ENCODE data around the gene MTCP1. TPM values are rescaled to one million over a fixed set of nuclear protein-coding genes. Genes with fewer than 3 reads are reported as not detected.

MTCP1 gene, protein sequence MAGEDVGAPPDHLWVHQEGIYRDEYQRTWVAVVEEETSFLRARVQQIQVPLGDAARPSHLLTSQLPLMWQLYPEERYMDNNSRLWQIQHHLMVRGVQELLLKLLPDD
- polyA plus RNA-seq (2013, experiment 1 of 2; ENCODE audit: insufficient read length), result 12.7 TPM
- 12.7 TPM for polyA plus RNA-seq (2013, experiment 2 of 2; ENCODE audit: insufficient read length)

DNA sequence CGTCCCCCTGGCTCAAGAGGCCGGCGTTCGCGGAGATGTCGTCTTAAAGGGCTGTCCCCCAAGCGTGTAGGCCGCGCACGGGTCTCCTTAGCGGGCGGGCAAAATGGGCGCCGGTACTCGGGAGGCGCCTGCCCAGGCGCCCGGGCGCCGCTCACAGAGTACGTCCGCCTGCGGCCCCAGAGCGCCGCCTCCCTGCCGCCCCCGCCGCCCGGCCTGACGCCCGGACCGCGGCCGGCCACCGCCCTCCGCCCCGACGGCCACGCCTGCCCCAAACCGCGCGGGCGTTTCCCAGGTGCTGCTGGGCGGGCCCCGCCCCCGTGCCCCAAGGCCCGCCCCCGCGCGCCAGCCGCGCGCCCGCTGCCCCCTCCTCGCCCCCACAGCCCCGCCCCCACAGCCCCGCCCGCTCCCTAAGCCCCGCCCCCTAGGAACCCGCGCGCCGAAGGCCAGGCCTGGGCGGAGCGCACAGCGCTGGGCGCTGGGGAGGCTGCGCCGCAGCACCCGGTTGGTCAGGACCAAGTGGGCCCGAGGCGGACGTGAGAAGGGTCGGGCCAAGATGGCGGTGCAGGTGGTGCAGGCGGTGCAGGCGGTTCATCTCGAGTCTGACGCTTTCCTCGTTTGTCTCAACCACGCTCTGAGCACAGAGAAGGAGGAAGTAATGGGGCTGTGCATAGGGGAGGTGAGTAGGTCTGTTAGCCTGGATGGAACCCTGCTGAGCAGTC lies at the start of gene MTCP1, which contains the start of the genes BRCC3 and CMC4:
TSS of gene MTCP1 (minus strand) at position 162 of the 719 bp plus-strand sequence. CDS start 5,126 bp downstream, outside the sequence.
TSS of gene BRCC3 (plus strand) at position 534 of the 719 bp plus-strand sequence. CDS start at position 554, 20 bp downstream.
TSS of gene CMC4 (minus strand) at position 162 of the 719 bp plus-strand sequence. CDS start 7,113 bp downstream, outside the sequence.
- DNase-seq, result peak; percentile 81

DNA sequence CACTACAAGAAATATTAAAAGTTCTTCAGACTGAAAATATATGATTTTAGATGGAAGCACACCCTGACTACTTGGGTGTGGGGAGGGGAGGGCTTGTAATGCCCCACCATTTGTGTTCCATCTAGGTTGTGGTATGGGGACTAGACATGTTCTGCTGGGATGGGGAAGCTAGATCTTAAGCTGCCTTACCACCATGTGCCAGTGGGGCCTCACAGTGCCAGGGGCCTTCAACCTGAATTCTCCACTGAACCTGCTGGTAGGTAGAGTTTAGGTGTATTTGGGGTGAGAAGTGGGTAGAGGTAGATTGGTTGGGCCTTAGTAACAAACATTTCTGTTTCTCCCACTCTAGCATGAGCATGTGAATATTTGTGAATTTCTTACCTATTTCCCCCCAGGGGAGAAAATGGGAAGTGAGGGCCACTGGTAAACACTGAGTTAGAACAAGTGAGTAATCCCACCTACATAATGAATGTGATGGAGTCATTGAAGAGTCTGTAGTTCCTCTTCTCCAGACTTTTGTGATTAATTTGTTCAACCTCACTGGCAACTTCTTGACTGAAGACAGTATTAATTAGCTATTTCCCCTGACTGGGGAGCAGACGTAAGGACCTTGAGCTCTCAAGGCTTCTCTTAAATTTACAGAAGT lies 44.4 kb upstream of the MTCP1 start:
- no peak for DNase-seq

DNA sequence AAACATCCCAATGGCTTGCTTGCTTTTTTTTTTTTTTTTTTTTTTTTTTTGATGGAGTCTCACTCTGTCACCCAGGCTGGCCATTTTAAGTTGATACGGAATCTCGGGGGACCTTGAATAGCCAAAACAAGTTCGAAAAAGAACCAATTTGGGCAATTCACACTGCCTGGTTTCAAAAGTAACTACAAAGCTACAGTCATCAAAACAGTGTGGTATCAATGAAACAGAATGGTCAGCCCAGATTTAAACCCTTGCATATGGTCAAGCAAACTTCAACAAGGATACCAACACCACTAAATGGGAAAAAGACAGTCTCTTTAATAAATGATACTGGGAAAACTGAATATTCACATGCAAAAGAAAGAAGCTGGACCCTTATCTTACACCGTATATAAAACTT lies 42.2 kb upstream of the MTCP1 start:
- no peak for DNase-seq

DNA sequence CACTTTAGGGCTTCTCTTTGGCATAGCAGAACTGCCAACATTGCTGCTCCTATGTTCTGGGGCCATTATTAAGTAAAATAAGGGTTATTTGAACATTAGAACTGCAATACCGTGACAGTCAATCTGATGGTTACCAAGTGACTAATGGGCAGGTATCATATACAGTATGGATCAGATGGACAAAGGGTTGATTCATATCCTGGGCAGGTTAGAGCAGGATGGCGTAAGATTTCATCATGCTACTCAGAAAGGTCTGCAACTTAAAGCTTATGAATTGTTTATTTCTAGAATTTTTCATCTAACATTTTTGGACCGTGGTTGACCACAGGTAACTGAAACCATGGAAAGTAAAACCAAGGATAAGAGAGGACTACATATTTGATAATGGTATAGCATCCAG lies 41.2 kb upstream of the MTCP1 start:
- DNase-seq, result no peak

DNA sequence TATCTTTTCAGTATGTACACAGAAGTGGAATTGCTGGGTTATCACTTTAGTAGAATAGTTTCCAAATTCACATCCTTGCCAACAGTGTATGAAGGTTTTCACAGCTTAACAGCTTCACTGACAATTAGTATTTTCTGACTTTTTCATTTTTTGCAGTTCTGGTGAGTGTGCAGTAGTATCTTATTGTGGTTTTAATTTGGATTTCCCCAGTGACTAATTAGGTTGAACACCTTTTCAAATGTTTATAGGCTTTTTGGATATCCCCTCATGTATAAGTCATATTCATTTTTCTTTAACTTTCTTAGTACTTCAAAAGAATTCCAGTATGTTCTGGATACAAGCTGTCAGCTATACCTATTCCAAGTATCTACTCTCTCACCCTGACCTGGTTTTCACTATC lies 37.5 kb upstream of the MTCP1 start:
- no peak for DNase-seq

DNA sequence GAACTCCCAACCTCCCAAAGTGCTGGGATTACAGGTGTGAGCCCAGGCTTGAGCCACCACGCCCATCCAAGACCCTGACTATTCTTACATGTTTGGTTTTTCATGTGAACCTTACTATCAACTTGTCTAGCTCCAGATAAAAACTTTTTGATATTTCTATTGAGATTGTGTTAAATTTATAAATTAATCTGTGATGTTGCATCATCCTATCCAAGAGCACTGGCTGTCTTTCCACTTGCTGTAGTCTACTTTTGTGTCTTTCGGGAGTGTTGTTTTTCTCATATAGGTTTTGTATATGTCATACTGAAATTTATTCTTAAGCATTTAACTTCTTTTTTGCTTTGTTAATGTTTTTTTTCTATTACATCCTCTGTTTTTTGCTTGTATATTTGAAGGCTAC lies 35.0 kb upstream of the MTCP1 start:
- DNase-seq, result no peak

DNA sequence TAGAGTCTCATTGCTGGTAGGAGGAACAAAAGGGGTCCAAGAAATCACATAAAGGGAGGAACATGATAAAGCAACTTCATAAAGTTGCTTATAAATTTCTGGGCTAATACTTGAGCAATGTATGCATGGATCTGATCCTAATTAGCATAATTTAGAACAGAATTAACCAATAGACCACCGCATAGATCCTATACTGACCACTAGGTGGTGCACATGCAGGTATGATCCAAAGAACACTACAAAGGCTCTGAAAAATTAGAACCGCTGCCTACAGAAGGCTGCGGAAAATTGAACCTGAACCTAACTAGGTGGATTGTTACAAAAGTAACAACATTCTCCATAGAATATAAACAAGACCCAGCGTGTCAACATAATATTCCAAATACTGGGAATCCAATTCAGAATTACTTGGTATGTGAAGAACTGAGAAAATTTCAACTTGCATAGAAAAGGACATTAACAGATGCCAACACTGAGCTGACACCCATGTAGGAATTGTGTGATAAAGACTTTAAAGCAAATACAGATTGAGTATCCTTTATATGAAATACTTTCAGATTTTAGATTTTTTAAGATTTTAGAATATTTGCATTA lies 23.6 kb upstream of the MTCP1 start:
- peak; percentile 12 for DNase-seq

DNA sequence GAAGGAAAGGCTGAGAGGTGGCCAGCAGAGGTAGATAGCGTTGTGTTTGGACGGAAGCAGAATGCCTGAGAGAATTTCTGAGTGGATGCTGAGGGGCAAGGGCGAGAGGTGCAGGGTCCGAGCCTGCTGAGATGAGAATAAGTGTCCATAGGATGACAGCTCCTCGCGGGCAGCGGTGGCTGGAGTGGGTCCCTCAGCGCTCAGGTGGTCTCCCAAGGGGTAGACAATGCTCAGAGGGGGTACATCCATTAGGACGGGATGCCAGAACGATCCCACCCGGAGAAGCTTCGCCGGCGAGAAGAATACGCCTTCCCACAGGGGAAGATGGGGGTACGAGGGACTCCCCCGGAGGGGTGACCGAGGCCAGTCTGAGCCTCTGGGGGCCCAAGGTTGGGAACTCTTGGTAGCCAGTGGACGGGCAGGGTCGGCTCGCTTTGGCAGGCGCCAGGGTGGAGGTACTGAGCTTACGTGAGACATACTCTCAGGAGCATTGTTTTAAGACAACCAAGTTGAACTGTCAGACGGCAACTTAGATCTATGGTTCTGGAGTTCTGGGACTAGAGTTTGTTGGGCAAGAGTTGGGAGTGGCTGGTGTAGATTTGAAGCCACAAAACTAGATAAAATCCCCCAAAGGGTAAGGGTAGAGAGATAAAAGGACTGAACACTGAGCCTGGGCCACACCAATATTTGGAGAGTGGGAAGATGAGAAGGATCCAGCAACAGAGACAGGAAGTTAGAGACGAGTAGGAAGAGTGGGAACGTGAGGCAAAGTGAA lies 16.2 kb upstream of the MTCP1 start:
- DNase-seq, result no peak

DNA sequence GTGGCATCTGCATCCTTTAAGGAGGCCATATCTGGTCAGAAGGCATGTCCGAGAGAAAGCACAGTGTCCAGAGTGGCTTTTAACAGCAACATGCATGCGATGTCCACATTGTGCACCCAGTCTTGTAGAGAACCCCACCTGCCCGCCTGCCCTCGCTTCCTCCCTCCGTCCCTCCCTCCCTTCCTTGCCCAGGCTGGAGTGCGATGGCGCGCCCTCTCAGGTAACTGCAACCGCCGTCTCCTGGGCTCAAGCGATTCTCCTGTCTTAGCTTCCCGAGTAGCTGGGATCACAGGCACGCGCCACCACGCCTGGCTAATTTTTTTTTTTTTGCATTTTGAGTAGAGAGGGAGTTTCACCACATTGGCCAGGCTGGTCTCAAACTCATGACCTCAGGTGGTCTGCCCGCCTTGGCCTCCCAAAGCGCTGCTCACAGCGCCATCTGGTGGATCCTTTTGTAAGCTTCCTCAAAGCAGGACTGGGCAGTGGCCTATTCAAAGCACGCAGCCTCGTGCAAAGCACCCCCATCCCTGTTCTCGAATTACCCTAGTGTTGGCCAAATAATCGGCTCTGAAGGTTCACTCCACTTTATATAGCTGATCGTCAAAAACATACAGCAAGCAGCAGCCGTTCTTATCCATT lies 15.4 kb upstream of the MTCP1 start:
- peak; percentile 35 for DNase-seq

DNA sequence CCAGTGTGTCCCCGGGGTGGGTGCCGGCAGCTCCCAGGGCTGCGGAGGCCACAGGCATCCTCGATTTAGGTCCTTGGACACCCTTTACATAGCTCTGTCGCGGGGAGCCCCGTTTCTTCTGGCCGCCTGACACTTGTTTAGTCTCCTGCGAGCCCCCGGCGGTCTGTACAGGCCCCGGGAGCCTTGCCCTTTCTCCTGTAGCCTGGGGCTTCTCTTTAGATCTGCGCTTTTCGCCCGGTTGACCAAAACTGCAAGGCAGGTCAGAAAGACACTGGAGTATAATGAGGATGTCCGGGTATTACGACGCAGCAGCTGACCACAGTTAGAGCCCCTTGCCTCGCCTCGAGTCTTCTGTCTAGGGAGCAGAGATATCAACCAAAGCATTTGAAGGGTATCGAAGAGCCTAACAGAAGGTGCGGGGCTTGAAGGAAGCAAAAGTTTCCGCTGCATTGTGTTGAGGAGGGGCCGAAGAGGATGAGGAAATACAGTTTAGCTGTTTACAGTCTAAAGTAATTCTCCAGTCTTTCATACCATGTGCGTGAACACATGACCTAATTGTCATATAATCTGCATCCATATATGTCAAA lies 851 bp upstream of the MTCP1 start:
- no peak for DNase-seq

DNA sequence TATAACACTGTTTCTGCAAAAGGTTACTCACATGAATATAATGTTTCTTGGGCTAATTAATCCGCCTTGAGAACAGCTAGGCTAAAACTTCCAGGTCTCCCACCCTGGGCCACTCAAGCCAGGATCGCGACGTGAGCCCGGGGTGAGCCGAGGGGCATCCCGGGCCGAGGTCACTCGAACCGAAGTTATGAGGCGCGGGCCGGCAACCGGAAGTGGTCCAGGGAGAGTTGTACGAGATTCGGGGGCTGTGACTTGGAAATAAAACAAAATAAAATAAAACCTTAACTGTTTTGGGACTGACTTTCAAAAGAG lies 317 bp downstream of the MTCP1 start:
- no peak for DNase-seq

DNA sequence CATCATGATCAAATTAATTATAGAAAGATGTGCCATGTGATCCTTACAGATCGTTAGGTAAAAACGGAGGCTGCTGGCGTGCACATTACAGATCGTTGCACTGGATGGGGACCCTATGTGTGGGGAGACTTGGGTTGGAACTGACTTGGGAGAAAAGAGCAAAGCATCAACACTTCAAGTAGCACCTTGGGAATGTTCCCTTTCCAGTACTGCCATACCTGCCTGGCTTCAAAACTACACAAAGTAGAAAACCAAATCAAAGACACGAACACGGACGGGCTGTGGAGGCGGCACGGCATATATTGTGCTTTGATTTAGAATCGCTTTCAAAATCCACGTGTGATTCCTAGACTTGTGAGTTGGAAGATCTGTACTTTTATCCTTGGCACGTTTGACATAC lies 898 bp downstream of the MTCP1 start:
- no peak for DNase-seq

DNA sequence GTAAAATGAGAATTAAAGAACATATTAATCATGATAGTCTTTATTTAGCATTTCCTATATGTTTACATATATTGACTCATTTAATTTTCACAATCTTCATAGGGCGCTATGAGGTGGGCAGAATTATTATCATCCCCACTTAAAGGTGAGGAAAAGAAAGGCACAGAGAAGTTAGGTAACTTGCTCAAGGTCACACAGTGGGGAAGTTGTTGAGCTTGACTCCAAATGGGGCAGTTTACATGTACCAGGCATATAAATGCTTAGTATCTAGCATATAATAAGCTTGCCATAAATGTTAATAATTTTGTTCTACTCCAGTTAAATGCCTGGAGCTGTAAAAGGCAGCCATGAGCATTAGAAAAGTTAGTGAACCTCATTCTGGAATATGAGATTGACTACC lies 1.5 kb downstream of the MTCP1 start:
- DNase-seq, result no peak

DNA sequence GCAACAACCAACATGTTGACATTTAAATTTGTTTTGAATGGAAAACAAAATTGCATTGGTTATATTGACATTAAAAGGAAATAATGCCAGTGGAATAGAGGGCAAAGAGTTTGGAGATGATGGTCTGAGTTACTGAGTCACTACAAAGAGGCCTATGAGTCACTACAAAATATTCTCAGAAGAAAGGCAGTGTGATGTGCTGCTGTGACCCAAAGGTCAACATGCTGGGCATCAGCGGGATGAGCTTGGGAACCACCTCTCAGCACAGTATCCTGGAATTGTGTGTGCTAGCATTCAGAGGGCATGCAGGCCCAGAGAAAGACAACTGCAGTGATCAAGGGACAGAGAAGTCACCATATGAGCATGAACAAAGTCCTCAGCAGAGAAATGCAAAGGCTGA lies 2.8 kb downstream of the MTCP1 start:
- peak; percentile 20 for DNase-seq

DNA sequence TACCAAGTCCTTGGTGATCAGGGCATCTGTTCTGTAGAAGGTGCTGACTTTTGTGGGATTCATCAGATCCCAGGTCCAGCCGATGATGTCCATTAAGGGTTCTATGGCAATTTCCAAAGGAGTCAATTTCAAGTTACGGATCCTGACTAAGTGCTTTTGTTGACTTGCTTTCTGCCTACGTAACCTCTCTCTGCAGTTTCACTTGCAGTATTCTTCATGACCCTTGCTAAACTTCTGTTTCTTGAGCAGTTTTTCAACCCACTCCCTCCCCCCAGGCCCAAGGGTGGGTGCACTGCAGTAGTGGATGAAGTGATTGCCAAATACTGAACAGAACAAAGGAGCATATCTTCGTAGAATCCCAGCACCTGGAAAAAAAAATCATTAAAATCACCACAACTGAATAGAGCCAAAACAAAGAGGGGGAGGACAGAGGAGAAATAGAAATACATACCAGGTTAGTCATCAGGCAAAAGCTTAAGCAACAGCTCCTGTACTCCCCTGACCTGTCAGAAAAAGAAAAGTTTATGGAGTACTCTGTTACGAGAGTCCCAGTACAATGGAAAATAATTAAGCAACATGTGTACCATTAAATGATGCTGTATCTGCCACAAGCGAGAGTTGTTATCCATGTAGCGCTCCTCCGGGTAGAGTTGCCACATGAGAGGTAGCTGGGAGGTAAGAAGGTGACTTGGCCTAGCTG lies 5.8 kb downstream of the MTCP1 start:
- no peak for DNase-seq

DNA sequence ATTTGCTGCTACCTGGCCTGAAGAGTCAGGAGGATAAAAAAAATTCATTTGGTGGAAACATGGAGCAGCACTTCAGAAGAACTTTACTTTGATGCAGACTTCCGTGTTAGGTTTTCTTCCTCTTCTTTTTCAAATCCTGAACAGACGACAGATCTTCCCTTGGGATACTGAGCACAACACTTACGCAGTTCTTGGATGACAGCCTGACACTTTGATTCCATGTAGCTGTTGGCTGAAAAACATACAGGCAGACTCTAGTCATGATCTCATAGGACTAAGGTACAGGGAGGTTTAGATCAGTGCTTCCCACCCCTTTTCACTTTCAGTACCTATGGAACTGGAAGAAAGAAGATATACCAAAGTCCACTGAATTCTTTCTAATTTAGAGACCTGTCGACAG lies 9.2 kb downstream of the MTCP1 start:
- no peak for DNase-seq

DNA sequence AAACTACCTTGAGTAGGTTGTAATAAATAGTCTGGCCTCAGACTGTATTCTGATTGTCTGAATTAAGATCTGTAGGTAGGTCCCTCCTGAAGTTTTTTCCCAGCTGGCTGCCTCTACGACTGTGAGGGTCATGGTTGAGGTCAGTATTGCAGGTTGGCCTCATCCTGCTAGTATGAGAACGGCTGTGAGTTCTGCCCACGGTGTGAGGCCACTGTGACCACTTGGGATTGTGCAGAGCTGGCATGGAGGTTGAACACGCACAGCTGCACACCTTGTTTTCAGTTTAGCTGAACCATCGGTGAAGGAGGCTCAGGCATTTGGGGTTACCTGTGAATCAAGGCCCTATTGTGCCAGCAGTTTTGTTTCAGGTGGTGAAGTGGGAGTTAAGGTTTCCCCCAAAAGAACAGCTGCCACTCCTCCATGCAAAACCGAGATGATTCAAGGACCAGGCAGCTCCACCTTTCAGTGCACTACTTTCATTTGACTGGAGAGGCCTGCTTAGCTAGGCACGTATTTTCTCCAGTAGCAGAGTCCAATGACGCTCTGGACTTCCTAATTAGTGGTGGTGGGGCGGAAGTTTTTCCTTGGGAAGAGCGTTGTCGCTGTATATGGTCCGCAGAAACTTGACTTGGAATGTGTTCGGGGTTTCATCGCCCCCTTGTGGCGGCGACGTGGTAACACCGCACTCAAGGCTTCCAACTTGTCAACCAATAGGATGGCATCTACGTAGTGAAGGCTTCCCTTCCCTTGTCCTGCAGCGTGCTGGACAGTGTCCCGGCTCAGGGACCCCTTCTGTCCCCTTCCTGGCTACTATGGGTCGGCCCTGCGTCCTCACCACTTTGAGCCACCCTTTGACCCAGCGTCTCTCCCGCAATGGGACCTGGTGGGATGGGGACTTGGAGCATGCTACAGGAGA lies 13.8 kb downstream of the MTCP1 start:
- DNase-seq, result peak; percentile 70

DNA sequence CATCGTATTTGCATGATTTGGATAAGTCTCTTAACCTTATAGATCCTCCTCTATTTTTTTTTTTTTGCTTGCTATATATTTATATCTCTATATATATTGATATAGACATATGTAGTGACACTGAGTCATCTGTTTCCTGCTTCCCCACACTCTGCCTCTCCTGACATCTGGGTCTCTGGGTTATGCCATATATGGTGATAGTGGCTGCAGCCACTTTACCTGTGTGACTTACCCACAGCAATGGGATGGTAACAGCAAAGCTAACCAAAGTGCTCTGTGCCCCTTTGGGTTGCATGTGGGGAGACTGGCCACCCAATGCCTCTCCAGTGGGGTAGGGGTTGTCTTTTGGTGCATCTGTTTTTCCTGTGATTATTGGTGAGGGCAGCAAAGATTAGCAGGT lies 14.5 kb downstream of the MTCP1 start:
- no peak for DNase-seq

DNA sequence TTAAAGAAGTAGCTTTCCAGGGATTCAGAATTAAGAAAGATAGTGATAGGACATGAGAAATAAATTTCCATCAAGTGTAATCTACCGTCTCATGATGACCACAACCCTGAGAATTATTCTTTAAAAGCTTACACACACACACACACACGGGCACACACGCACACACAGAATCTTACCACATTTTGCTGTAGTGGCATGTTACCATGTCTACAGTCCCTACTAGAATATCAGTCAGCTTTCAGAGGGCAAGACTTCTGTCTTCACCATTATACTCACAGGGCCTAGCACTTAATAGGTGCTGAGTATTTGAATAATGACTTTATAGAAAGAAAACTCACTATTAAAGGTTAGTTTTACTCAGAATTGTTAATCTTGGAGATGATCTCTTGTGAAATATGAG lies 15.4 kb downstream of the MTCP1 start:
- DNase-seq, result no peak

DNA sequence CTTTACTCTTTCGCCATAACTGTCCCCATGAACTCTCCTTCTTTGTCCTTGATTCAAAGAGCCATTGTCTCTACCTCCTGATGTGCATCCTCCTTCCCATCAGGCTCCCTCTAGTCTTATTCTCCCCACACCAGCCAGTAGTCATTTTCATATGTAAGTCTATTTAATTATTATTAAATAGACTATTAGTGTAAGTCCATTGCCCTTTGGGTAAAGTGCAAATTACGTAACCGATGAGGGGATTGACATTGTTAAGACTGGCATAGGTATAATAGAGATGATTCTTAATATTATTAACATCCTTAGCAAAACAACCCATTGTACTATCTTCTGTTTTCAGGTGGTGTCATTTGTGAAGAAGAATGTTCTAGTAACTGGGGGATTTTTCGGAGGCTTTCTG lies 16.7 kb downstream of the MTCP1 start:
- no peak for DNase-seq

All from fibroblast of skin of scalp (primary cell).